ENCODE results near the gene DENND2D.
A peak's percentile ranks its signal among the peaks of the same experiment; 100 is the strongest.

The DENND2D gene

DNA sequence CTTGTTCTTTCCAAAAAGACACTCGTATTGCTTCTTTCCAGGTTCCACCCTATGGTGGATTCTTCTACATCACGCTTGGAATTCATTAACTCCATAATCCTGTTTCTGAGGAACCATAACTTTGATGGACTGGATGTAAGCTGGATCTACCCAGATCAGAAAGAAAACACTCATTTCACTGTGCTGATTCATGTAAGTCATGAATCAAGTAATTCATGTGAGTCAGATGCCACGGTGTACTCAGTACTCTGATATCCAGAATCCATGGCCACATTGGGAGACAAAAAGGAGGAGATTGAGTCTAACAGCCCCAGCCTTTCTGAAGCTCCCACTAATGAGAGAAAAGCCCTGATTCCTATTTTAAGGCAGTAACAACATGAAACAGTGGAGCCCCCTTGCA is 34.4 kb upstream of the DENND2D start:
- ATAC-seq: peak; percentile 47; the same call in 2 of the 3 replicates
- TF ChIP-seq TSHZ2 (CRISPR knock-in tag; IDR thresholded peaks at IDR 0.05) (no peak), ZNF565 (CRISPR knock-in tag; conservative IDR thresholded peaks at IDR 0.05; ENCODE audit: low read depth) (no peak), GLIS3 (CRISPR knock-in tag; IDR thresholded peaks at IDR 0.05) (no peak), BACH2 (CRISPR knock-in tag; IDR thresholded peaks at IDR 0.05; ENCODE audit: borderline replicate concordance) (no peak), PATZ1 (CRISPR knock-in tag; IDR thresholded peaks at IDR 0.05; ENCODE audit: borderline replicate concordance) (no peak)

DNA sequence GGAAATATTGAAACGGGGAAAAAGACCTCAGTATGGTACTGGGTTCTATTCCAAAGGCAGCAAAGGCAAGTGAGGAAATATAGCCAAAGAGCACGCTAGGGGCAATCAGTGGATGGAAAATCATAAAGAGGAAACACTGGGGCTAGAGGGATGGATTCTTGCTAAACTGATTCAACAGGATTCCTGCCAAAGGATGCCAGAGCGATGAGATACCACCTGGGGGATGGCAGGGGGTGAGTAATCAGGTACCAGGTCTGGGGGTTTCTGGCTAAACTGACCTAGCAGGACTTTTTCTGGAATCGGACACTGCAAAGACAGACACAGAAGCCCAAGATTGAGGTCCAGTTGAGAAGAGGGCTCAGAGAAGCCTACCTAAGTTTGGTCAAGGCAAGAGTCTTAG is 33.8 kb upstream of the DENND2D start:
- TF ChIP-seq ZNF565 (CRISPR knock-in tag; conservative IDR thresholded peaks at IDR 0.05; ENCODE audit: low read depth) (no peak), TCF4 (CRISPR knock-in tag; IDR thresholded peaks at IDR 0.05; ENCODE audit: borderline replicate concordance) (no peak), CSDC2 (CRISPR knock-in tag; IDR thresholded peaks at IDR 0.05) (no peak), ZNF70 (CRISPR knock-in tag; IDR thresholded peaks at IDR 0.05) (no peak), SNAI2 (CRISPR knock-in tag; IDR thresholded peaks at IDR 0.05) (no peak), ZNF8 (CRISPR knock-in tag; IDR thresholded peaks at IDR 0.05) (no peak)
- peak; percentile 30; the same call in 2 of the 3 replicates for ATAC-seq

DNA sequence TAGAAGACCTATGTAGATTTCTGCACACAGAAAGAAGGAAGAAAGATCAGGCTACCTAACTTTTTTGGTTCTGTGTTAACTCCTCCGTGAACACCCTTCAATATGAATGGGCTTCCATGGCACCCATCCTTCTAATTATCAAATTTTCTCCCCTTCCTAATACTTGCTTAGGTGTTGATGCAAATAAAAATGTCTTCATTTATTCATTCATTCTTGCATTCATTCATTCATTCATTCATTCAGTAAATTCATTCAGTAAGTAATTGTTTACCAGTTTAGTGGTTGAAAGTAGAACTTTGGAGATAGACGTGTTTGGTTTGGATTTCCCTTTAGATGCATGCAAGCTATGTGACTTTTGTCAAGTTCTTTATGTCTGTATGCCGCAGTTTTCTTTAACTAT is 31.7 kb upstream of the DENND2D start:
- TF ChIP-seq OSR1 (CRISPR knock-in tag; IDR thresholded peaks at IDR 0.05): no peak
- TF ChIP-seq ISL1 (CRISPR knock-in tag; IDR thresholded peaks at IDR 0.05): no peak
- no peak for TF ChIP-seq ARNTL (CRISPR knock-in tag; IDR thresholded peaks at IDR 0.05; ENCODE audit: borderline replicate concordance, low read depth)
- TF ChIP-seq GLIS3 (CRISPR knock-in tag; IDR thresholded peaks at IDR 0.05): no peak
- TF ChIP-seq ZC3H10 (CRISPR knock-in tag; IDR thresholded peaks at IDR 0.05): no peak
- no peak for TF ChIP-seq ZNF565 (CRISPR knock-in tag; conservative IDR thresholded peaks at IDR 0.05; ENCODE audit: low read depth)
- TF ChIP-seq TCF4 (CRISPR knock-in tag; IDR thresholded peaks at IDR 0.05; ENCODE audit: borderline replicate concordance): no peak
- no peak for ATAC-seq

DNA sequence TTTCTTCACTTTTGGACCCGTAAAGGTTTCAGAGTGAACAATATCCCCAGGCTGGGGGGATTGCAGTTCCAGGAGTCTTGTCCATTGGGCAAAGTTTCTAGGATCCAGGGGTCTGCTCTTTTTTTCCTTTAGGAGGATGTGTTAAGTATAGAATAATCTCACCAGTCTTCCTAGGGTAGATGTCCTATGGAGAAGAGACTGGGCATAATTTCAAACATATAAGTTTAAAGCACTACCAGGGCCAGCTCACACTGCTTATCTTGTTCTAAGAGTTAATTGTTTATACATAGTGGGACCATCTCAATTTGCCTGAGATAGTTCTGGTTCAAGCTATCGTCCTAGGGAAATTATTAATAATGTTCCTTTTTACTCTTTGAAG is 28.3 kb upstream of the DENND2D start:
- TF ChIP-seq ZFP3 (CRISPR knock-in tag; IDR thresholded peaks at IDR 0.05): no peak
- no peak for TF ChIP-seq CSDC2 (CRISPR knock-in tag; IDR thresholded peaks at IDR 0.05)
- no peak for TF ChIP-seq PATZ1 (CRISPR knock-in tag; IDR thresholded peaks at IDR 0.05; ENCODE audit: borderline replicate concordance)
- TF ChIP-seq, protein P1, sequence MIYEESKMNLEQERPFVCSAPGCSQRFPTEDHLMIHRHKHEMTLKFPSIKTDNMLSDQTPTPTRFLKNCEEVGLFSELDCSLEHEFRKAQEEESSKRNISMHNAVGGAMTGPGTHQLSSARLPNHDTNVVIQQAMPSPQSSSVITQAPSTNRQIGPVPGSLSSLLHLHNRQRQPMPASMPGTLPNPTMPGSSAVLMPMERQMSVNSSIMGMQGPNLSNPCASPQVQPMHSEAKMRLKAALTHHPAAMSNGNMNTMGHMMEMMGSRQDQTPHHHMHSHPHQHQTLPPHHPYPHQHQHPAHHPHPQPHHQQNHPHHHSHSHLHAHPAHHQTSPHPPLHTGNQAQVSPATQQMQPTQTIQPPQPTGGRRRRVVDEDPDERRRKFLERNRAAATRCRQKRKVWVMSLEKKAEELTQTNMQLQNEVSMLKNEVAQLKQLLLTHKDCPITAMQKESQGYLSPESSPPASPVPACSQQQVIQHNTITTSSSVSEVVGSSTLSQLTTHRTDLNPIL (CRISPR knock-in tag; IDR thresholded peaks at IDR 0.05; ENCODE audit: low read depth): no peak
- no peak for TF ChIP-seq ZFP30 (CRISPR knock-in tag; IDR thresholded peaks at IDR 0.05)
- TF ChIP-seq GLIS3 (CRISPR knock-in tag; IDR thresholded peaks at IDR 0.05): no peak
- no peak for TF ChIP-seq ISL1 (CRISPR knock-in tag; IDR thresholded peaks at IDR 0.05)
- TF ChIP-seq ZNF70 (CRISPR knock-in tag; IDR thresholded peaks at IDR 0.05): no peak
- no peak for TF ChIP-seq BACH2 (CRISPR knock-in tag; IDR thresholded peaks at IDR 0.05; ENCODE audit: borderline replicate concordance)
- no peak for TF ChIP-seq ESRRG (CRISPR knock-in tag; IDR thresholded peaks at IDR 0.05)
- no peak for TF ChIP-seq ZNF565 (CRISPR knock-in tag; conservative IDR thresholded peaks at IDR 0.05; ENCODE audit: low read depth)
- ATAC-seq: peak; percentile 21; the same call in 1 of the 3 replicates
